Right lobe of liver (tissue), 4 donors: ENCODE measurements around the gene MACF1.

ENCODE experiments used
- CTCF ChIP-seq, 4 donors: fragments of 200-600 bp in 3 of 4; fragments of 450-650 bp in 1 of 4; IDR thresholded peaks; one replicate each; pipeline versions ENCODE4 v1.5.1 to v1.8.0; 2016 to 2022; ENCODE audit warnings: antibody characterized with exemption in 4 of 4, mild to moderate bottlenecking in 2 of 4
- POLR2A ChIP-seq: fragments of 450-650 bp; IDR thresholded peaks from one replicate; pipeline ENCODE4 v1.6.1; 2017; ENCODE audit warnings: antibody characterized with exemption, mild to moderate bottlenecking
- donor health status: DM: no; HTN: no; CAD: no.
- donor health status: DM: no; HTN: no; CAD: no.
- donor health status: DM: no; HTN: yes; CAD: no.

- TF ChIP-seq CTCF (IDR thresholded peaks at IDR 0.05): no peak
- TF ChIP-seq POLR2A: no peak
Measured at GRCh38 chr1:39372105-39372504, 167.6 kb downstream of the MACF1 start.
